NCI-H2029 treated with DMSO at 0.1 percent for 48 hours (cell line): ENCODE data around the gene CCNC.

Experiments used
- DNase-seq: peaks from one replicate; lab custom pipeline; 2025; lab: John Stamatoyannopoulos, UW

CCNC gene

GRCh38 chr6:99545442-99545841 is 23.0 kb downstream of the CCNC start:
- DNase-seq, result no peak

- DNase-seq, result no peak
Measured at GRCh38 chr6:99543968-99544367, 24.5 kb downstream of the CCNC start.

- DNase-seq, result no peak
Measured at GRCh38 chr6:99530627-99531026, 37.8 kb downstream of the CCNC start.

GRCh38 chr6:99522531-99522930 is 45.9 kb downstream of the CCNC start:
- no peak for DNase-seq

GRCh38 chr6:99521633-99522151 is 46.8 kb downstream of the CCNC start:
- no peak for DNase-seq

- peak; percentile 61 for DNase-seq
Measured at GRCh38 chr6:99520855-99521632, 47.4 kb downstream of the CCNC start.

GRCh38 chr6:99519446-99519845 is 49.0 kb downstream of the CCNC start:
- DNase-seq, result no peak

GRCh38 chr6:99514089-99514488 is 54.4 kb downstream of the CCNC start:
- DNase-seq, result no peak

- no peak for DNase-seq
Measured at GRCh38 chr6:99512033-99512432, 56.4 kb downstream of the CCNC start.

GRCh38 chr6:99507648-99508047 is 60.8 kb downstream of the CCNC start:
- no peak for DNase-seq

GRCh38 chr6:99501762-99502161 is 66.7 kb downstream of the CCNC start:
- DNase-seq, result no peak

- DNase-seq, result no peak
Measured at GRCh38 chr6:99498421-99498820, 70.0 kb downstream of the CCNC start.

GRCh38 chr6:99495466-99495865 is 73.0 kb downstream of the CCNC start:
- DNase-seq, result no peak
